ENCODE results near the gene ATN1.

- TF ChIP-seq CTCF (conservative IDR thresholded peaks at IDR 0.05 in 1 of 2, IDR thresholded peaks at IDR 0.05 in 1 of 2; ENCODE audit: low read depth in 1 of 2, low read length in 2 of 2), result no peak
- no peak for TF ChIP-seq EZH2 (IDR thresholded peaks at IDR 0.05; ENCODE audit: low read length, missing control alignments)
These were observed 38.0 kb downstream of the ATN1 start for GRCh38 chr12:6965714-6966113.

Measured in fibroblast of lung (primary cell).